ENCODE data around the gene UTP25. TPM values are rescaled to one million over a fixed set of nuclear protein-coding genes. Genes with fewer than 3 reads are reported as not detected.

The UTP25 gene
- total RNA-seq, 1 experiment from 2014 or later, result 19.1 TPM

GRCh38 chr1:209878964-209879363 lies 51.2 kb downstream of the UTP25 start:
- BruUV-seq (replicated peaks), result no TSS peak
- Mint-ChIP-seq H3K4me3 (ENCODE audit: low read depth, unreplicated experiment) (no peak overlapping the region), H3K27ac (ENCODE audit: unreplicated experiment) (no peak overlapping the region), H3K36me3 (ENCODE audit: insufficient read depth, unreplicated experiment) (peaks cover under 1% of the 10 kb centered on the region), H3K4me1 (ENCODE audit: low read depth, unreplicated experiment) (peaks cover 62% of the 10 kb centered on the region), H3K27me3 (ENCODE audit: unreplicated experiment) (no peaks in the 10 kb centered on the region), H3K9me3 (ENCODE audit: low read depth, unreplicated experiment) (no peaks in the 10 kb centered on the region)
- CTCF ChIA-PET, result interaction anchor here (0.6 to 1.8 kb wide), 4 partner anchors 15 to 472 kb away, joined by 4 to 6 read pairs (median 4); no protein-coding TSS in a partner anchor
- TF ChIP-seq CTCF (IDR thresholded peaks at IDR 0.05; ENCODE audit: unreplicated experiment), result no peak
- DNase-seq, result no peak
- intact Hi-C loops (cut with micrococcal nuclease; ENCODE audit: unreplicated experiment), result no loop called here

- Mint-ChIP-seq H3K9me3 (ENCODE audit: low read depth, unreplicated experiment) (no peaks in the 10 kb centered on the region), H3K4me1 (ENCODE audit: low read depth, unreplicated experiment) (peaks cover 64% of the 10 kb centered on the region), H3K27ac (ENCODE audit: unreplicated experiment) (peak overlapping the region; percentile 50), H3K27me3 (ENCODE audit: unreplicated experiment) (no peaks in the 10 kb centered on the region), H3K36me3 (ENCODE audit: insufficient read depth, unreplicated experiment) (peaks cover 6% of the 10 kb centered on the region), H3K4me3 (ENCODE audit: low read depth, unreplicated experiment) (peak overlapping the region; percentile 29)
- no peak for TF ChIP-seq CTCF (IDR thresholded peaks at IDR 0.05; ENCODE audit: unreplicated experiment)
- intact Hi-C loops (cut with micrococcal nuclease; ENCODE audit: unreplicated experiment), result no loop called here
- BruUV-seq (replicated peaks), result no TSS peak
- peak; percentile 51 for DNase-seq
- CTCF ChIA-PET, result interaction anchor here (0.6 to 1.8 kb wide), 3 partner anchors 16 to 473 kb away, joined by 4 to 6 read pairs (median 4); no protein-coding TSS in a partner anchor
These were observed 51.8 kb downstream of the UTP25 start for GRCh38 chr1:209879539-209879938.

GRCh38 chr1:209880031-209880430 lies 52.3 kb downstream of the UTP25 start:
- no TSS peak for BruUV-seq (replicated peaks)
- peaks cover 11% of the 10 kb centered on the region for H3K36me3 Mint-ChIP-seq (ENCODE audit: insufficient read depth, unreplicated experiment)
- no peaks in the 10 kb centered on the region for H3K27me3 Mint-ChIP-seq (ENCODE audit: unreplicated experiment)
- intact Hi-C loops (cut with micrococcal nuclease; ENCODE audit: unreplicated experiment), result loop anchor here (5.0 kb wide), 1 partner anchor 47 kb away; no protein-coding TSS in a partner anchor
- H3K27ac Mint-ChIP-seq (ENCODE audit: unreplicated experiment), result peak overlapping the region; percentile 50
- no peaks in the 10 kb centered on the region for H3K9me3 Mint-ChIP-seq (ENCODE audit: low read depth, unreplicated experiment)
- DNase-seq, result no peak
- H3K4me3 Mint-ChIP-seq (ENCODE audit: low read depth, unreplicated experiment), result no peak overlapping the region
- peaks cover 65% of the 10 kb centered on the region for H3K4me1 Mint-ChIP-seq (ENCODE audit: low read depth, unreplicated experiment)
- TF ChIP-seq CTCF (IDR thresholded peaks at IDR 0.05; ENCODE audit: unreplicated experiment), result no peak
- CTCF ChIA-PET, result interaction anchor here (1.7 to 1.8 kb wide), 2 partner anchors 16 to 109 kb away, joined by 4 to 6 read pairs; no protein-coding TSS in a partner anchor

GRCh38 chr1:209881619-209882018 lies 53.8 kb downstream of the UTP25 start:
- H3K36me3 Mint-ChIP-seq (ENCODE audit: insufficient read depth, unreplicated experiment), result peaks cover 11% of the 10 kb centered on the region
- H3K27me3 Mint-ChIP-seq (ENCODE audit: unreplicated experiment), result no peaks in the 10 kb centered on the region
- TF ChIP-seq CTCF (IDR thresholded peaks at IDR 0.05; ENCODE audit: unreplicated experiment), result no peak
- CTCF ChIA-PET, result no interaction called here
- H3K4me1 Mint-ChIP-seq (ENCODE audit: low read depth, unreplicated experiment), result peaks cover 73% of the 10 kb centered on the region
- BruUV-seq (replicated peaks), result no TSS peak
- peak overlapping the region; percentile 1 for H3K27ac Mint-ChIP-seq (ENCODE audit: unreplicated experiment)
- DNase-seq, result no peak
- intact Hi-C loops (cut with micrococcal nuclease; ENCODE audit: unreplicated experiment), result loop anchor here (5.0 kb wide), 1 partner anchor 46 kb away; no protein-coding TSS in a partner anchor
- no peak overlapping the region for H3K4me3 Mint-ChIP-seq (ENCODE audit: low read depth, unreplicated experiment)
- no peaks in the 10 kb centered on the region for H3K9me3 Mint-ChIP-seq (ENCODE audit: low read depth, unreplicated experiment)
